Right lobe of liver (tissue), 4 donors: ENCODE measurements around the gene SNTA1.

Source experiments
- CTCF ChIP-seq, 4 donors: fragments of 200-600 bp in 3 of 4; fragments of 450-650 bp in 1 of 4; IDR thresholded peaks; one replicate each; pipeline versions ENCODE4 v1.5.1 to v1.8.0; 2016 to 2022; ENCODE audit warnings: antibody characterized with exemption in 4 of 4, mild to moderate bottlenecking in 2 of 4
- POLR2A ChIP-seq: fragments of 450-650 bp; IDR thresholded peaks from one replicate; pipeline ENCODE4 v1.6.1; 2017; ENCODE audit warnings: antibody characterized with exemption, mild to moderate bottlenecking
- donor health status: DM: no; HTN: no; CAD: no.
- donor health status: DM: no; HTN: no; CAD: no.
- donor health status: DM: no; HTN: yes; CAD: no.

- TF ChIP-seq CTCF (IDR thresholded peaks at IDR 0.05) (no peak), POLR2A (no peak)
These were observed 80.7 kb downstream of the SNTA1 start for GRCh38 chr20:33362898-33363297.
